Calu3 (cell line): ENCODE measurements around the gene FSHR. TPM values are rescaled to one million over a fixed set of nuclear protein-coding genes. Genes with fewer than 3 reads are reported as not detected.

ENCODE experiments used
- BruUV-seq: library from RNA; stranded (reverse); fragments of 400-500 nt; replicated peaks from 2 replicates; lab custom pipeline; 2021; lab: Mats Ljungman, UMichigan
- CTCF ChIA-PET: fragments of 300-600 bp; sonication (Branson Sonifier 250); formaldehyde crosslinking; loops from one replicate; lab custom pipeline; 2022; ENCODE audit warnings: antibody characterized with exemption; lab: Charles Lee
- DNase-seq: peaks from one replicate; pipeline ENCODE4 v3.0.0; 2022
- H3K27ac Mint-ChIP-seq: one replicate; pipeline ENCODE4 v1.8.0; 2022; ENCODE audit warnings: mixed read lengths; ENCODE audit not compliant: unreplicated experiment
- H3K27me3 Mint-ChIP-seq: one replicate; pipeline ENCODE4 v1.8.0; 2022; ENCODE audit warnings: mixed read lengths; ENCODE audit not compliant: unreplicated experiment
- H3K36me3 Mint-ChIP-seq: one replicate; pipeline ENCODE4 v1.8.0; 2022; ENCODE audit warnings: mild to moderate bottlenecking, moderate library complexity, mixed read lengths; ENCODE audit not compliant: insufficient read depth, unreplicated experiment
- H3K4me1 Mint-ChIP-seq: one replicate; pipeline ENCODE4 v1.8.0; 2022; ENCODE audit warnings: mild to moderate bottlenecking, low read depth, mixed read lengths; ENCODE audit not compliant: unreplicated experiment
- H3K4me3 Mint-ChIP-seq: one replicate; pipeline ENCODE4 v1.8.0; 2022; ENCODE audit warnings: mild to moderate bottlenecking, low read depth, moderate library complexity, mixed read lengths; ENCODE audit not compliant: unreplicated experiment
- H3K9me3 Mint-ChIP-seq: one replicate; pipeline ENCODE4 v1.8.0; 2022; ENCODE audit warnings: low read depth, mixed read lengths; ENCODE audit not compliant: unreplicated experiment
- CTCF ChIP-seq: fragments of 200-600 bp; IDR thresholded peaks from one replicate; pipeline ENCODE4 v1.8.0; 2022; ENCODE audit warnings: antibody characterized with exemption; ENCODE audit not compliant: unreplicated experiment
- intact Hi-C: fragments of 100-400 bp; cut with micrococcal nuclease; formaldehyde crosslinking; loops from one replicate; pipeline ENCODE4 v1.10.0; 2022; ENCODE audit not compliant: unreplicated experiment
- total RNA-seq: library from RNA; stranded (reverse); gene quantifications from 2 replicates; pipeline ENCODE4 v1.2.3, GENCODE V29; 2022

FSHR gene
- total RNA-seq, 1 experiment from 2014 or later, result not detected

- TF ChIP-seq CTCF, result no peak
- no TSS peak for BruUV-seq
- CTCF ChIA-PET, result no interaction called here
- no peak for DNase-seq
- intact Hi-C loops, result no loop called here
- Mint-ChIP-seq H3K36me3 (no peaks in the 10 kb centered on the region), H3K4me3 (no peak overlapping the region), H3K27me3 (no peaks in the 10 kb centered on the region), H3K4me1 (no peaks in the 10 kb centered on the region), H3K27ac (no peak overlapping the region), H3K9me3 (peaks cover 18% of the 10 kb centered on the region)
Observed at GRCh38 chr2:49053156-49053555, 101.2 kb downstream of the FSHR start.

- no peaks in the 10 kb centered on the region for H3K4me1 Mint-ChIP-seq
- intact Hi-C loops, result no loop called here
- no peak for TF ChIP-seq CTCF
- BruUV-seq, result no TSS peak
- DNase-seq, result no peak
- no peak overlapping the region for H3K27ac Mint-ChIP-seq
- H3K36me3 Mint-ChIP-seq, result no peaks in the 10 kb centered on the region
- no peak overlapping the region for H3K4me3 Mint-ChIP-seq
- CTCF ChIA-PET, result no interaction called here
- peaks cover 5% of the 10 kb centered on the region for H3K9me3 Mint-ChIP-seq
- no peaks in the 10 kb centered on the region for H3K27me3 Mint-ChIP-seq
Observed at GRCh38 chr2:49050265-49050664, 104.0 kb downstream of the FSHR start.

GRCh38 chr2:49049161-49049560, 105.2 kb downstream of the FSHR start:
- Mint-ChIP-seq H3K4me3 (no peak overlapping the region), H3K4me1 (no peaks in the 10 kb centered on the region), H3K36me3 (no peaks in the 10 kb centered on the region), H3K27me3 (no peaks in the 10 kb centered on the region), H3K27ac (no peak overlapping the region), H3K9me3 (peaks cover 5% of the 10 kb centered on the region)
- TF ChIP-seq CTCF, result no peak
- CTCF ChIA-PET, result no interaction called here
- DNase-seq, result no peak
- no TSS peak for BruUV-seq
- intact Hi-C loops, result no loop called here

- no TSS peak for BruUV-seq
- H3K4me1 Mint-ChIP-seq, result no peaks in the 10 kb centered on the region
- intact Hi-C loops, result no loop called here
- no peaks in the 10 kb centered on the region for H3K27me3 Mint-ChIP-seq
- DNase-seq, result no peak
- H3K27ac Mint-ChIP-seq, result no peak overlapping the region
- H3K4me3 Mint-ChIP-seq, result no peak overlapping the region
- no peaks in the 10 kb centered on the region for H3K36me3 Mint-ChIP-seq
- TF ChIP-seq CTCF, result no peak
- CTCF ChIA-PET, result interaction anchor here (0.7 kb wide), 1 partner anchor 30 kb away, joined by 11 read pairs; no protein-coding TSS in a partner anchor
- peaks cover 3% of the 10 kb centered on the region for H3K9me3 Mint-ChIP-seq
Observed at GRCh38 chr2:49045083-49045482, 109.2 kb downstream of the FSHR start.
